GM12891 (cell line): Measurements from ENCODE around the gene RNF150.

Experiments
- PAX5 ChIP-seq: IDR thresholded peaks from 2 replicates; pipeline ENCODE4 v1.6.1; 2011; ENCODE audit warnings: low read length, moderate library complexity, mild to moderate bottlenecking; ENCODE audit not compliant: insufficient read depth, severe bottlenecking
- POLR2A ChIP-seq: IDR thresholded peaks from 2 replicates; pipeline ENCODE4 v1.6.1; 2011; ENCODE audit warnings: low read depth, low read length, control low read depth
- POLR2AphosphoS5 ChIP-seq: IDR thresholded peaks from 2 replicates; pipeline ENCODE4 v1.6.1; 2011; ENCODE audit warnings: low read depth, low read length, control low read depth
- POU2F2 ChIP-seq: IDR thresholded peaks from 2 replicates; pipeline ENCODE4 v1.6.1; 2011; ENCODE audit warnings: low read depth, mild to moderate bottlenecking, control low read depth, low read length, moderate library complexity
- SPI1 ChIP-seq: IDR thresholded peaks from 2 replicates; pipeline ENCODE4 v1.6.1; 2011; ENCODE audit warnings: low read depth, low read length, control low read depth
- TAF1 ChIP-seq: IDR thresholded peaks from 2 replicates; pipeline ENCODE4 v1.6.1; 2011; ENCODE audit warnings: low read depth, low read length, control low read depth

DNA sequence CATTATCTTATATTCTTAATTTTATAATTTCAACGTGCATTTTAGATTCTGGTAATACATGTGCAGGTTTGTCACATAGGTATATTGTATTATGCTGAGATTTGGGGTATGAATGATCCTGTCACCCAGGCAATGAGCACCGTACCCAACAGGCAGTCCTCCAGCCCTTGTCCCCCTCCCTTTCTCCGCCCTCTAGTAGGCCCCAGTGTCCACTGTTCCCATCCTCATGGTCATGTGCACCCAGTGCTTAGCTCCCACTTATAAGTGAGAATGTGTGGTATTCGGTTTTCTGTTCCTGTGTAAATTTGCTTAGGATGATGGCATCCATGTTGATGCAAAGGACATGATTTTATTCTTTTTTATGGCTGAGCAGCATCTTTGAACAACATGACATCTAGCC is 70.6 kb downstream of the RNF150 start:
- no peak for TF ChIP-seq TAF1
- TF ChIP-seq POLR2A = no peak
- no peak for TF ChIP-seq POLR2AphosphoS5
- TF ChIP-seq PAX5 = no peak
- TF ChIP-seq SPI1 = no peak
- no peak for TF ChIP-seq POU2F2
